ENCODE measurements around the gene RNF217.
"Not testable (repeated sequence)": the region's sequence is repeated elsewhere in the genome, so short reads cannot be mapped to it uniquely, and the experiment has no call there.

Gene RNF217

GRCh38 chr6:125058546-125058945 is 96.3 kb downstream of the RNF217 start:
- DNase-seq (ENCODE audit: low read depth): no peak

DNA sequence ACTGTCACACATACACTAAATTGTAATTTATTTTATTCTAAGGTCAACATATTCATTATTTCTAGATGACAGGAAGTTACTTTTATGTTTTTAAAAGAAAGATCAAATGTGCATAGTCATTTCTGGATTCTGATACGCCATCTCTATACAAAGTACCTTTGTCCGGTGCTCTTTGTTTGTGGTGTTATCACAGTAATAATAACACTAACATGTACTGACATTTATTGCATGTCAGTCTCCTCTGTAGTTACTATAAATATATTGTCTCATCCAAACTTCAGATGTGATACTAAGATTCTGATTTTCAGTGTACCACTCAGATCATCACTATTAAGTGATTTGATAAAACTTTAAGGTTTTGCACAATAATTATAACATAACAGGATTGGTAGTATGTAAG is 101.1 kb downstream of the RNF217 start:
- no peak for DNase-seq (ENCODE audit: low read depth)

DNA sequence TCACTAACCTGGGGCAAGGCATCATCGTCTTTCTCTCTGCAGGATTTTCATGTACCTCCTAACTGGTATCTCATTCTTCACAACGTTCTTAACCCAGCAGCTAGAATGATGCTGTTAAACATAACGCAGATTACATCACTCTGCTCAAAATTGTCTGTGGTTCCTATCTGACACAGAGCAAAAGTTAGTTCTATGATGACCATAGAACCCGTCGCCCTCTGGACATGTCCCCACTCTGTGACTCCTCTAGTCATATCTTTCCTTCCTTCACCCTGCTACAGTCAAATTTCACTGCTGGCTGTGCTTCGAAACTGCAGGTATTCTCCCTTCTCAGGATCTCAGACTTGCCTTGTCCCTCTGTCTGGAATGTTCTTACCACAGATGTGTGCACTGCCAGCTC is 103.9 kb downstream of the RNF217 start:
- no peak for DNase-seq (ENCODE audit: low read depth)

DNA sequence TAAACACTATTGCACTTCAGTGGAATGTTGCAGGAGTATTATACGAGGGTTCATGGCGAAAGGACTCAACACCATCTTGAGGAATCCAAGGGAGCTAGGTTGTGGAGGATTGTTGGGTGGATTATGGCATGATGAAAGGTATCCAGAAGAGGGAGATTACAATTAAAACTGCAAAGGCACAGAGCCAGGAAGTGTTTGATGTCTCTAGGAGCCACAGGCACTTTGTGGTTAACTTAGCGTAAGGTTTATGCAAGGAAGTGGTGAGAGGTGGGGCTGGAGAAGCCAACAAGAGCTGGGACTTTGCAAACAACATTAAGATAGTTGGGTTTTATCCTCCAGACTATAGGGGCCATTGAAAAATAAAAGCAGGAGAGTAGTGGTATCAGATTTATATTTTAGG is 104.7 kb downstream of the RNF217 start:
- DNase-seq (ENCODE audit: low read depth): peak; percentile 89

DNA sequence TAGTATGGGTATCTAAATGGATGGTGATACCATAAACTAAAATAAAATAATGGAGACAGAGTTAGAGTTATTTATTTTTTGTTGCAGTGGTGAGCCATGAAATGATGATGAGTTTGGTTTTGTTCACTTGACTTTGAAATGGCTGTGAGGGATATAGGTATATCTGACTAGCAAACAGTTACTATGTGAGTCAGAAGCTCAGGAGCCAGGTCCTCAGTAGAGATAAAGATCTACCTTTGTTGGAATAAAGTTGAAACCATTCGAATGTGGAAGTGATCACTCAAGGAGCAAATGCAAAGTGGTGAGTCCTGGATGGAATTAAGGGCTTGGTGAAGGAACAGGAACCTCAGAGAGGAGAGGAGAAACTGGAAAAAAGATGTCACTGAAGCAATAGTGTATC is 105.3 kb downstream of the RNF217 start:
- DNase-seq (ENCODE audit: low read depth): no peak

DNA sequence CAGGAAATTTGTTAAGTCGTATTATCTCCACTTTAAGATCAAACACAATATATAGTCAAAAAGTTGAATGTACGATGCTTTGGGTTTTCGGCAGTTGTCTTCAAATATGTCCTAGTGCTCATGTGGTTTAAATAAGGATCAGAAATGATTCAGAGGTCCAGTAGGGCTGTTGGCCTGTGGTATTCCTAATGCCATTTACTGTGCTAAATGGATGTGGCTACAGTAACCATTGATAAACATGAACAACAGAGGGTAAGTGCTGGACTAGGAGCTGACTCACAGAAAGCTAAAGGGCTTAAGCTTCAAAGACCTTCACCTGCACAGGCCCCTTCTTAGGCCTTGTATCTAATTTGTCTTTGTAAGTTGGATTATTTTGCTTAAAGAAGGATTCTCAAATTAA is 110.8 kb downstream of the RNF217 start:
- peak; percentile 25 for DNase-seq (ENCODE audit: low read depth)

DNA sequence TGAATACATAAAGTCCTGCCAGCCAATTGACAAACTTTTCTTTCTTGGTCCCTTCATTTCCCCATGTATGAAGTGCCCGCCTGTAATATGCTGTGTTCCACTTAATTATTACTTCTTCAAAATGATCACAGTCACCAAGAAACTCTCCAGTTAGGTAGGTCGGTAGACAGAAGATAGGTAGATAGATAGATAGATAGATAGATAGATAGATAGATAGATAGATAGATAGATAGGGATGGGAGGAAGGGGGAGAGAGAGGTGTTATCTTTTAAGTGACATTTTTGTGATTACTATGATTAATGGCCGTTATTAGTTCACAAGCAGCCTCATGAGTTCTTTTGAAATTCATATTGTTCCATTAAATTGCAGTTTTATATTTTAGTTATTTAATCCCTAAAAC is 111.9 kb downstream of the RNF217 start:
- no peak for DNase-seq (ENCODE audit: low read depth)

DNA sequence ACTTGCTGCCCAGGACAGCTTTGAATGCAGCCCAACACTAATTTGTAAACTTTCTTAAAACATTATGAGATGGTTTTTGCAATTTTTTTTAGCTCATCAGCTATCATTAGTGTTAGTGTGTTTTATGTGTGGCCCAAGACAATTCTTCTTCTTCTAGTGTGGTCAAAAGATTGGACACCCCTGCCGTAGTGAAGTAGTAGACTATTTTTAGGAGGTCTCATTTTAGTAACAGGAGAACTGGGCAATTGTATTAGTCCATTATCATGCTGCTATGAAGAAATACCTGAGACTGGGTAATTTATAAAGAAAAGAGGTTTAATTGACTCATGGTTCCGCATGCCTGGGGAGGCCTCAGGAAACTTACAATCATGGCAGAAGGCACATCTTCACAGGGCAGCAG is 112.8 kb downstream of the RNF217 start:
- DNase-seq (ENCODE audit: low read depth): not testable (repeated sequence)

DNA sequence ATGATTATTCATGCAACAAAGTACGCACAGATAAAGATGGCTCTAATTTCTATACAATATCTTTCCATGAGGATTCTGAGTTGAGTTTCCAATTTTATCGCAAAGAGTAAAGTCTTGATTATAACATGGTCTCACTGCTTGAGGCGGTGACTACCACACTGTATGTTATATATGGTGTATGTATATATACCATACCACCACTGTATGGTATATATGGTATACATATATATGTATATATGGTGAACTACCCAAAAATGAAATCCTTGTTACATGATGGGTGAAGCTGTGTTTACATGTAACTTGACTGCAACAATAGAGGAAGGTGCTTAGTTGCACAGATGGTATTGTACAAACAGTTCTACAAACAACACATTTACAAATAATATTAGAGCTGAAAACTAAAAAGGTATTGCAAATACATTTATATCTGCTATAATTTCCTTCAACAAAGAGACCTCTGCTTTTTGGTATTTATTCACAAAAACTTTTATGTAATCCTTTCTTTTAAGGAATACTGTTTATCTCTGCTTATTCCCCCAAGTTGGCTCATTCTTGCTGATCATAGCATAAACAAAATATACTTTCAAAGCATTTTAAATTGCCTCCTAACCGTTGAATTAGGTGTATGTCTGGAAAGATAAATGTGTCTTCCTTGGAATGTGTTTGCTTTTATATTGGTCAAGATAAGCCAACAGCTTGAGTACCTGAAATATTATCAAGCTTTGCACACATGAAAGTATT is 113.7 kb downstream of the RNF217 start:
- no peak for DNase-seq (ENCODE audit: low read depth)

DNA sequence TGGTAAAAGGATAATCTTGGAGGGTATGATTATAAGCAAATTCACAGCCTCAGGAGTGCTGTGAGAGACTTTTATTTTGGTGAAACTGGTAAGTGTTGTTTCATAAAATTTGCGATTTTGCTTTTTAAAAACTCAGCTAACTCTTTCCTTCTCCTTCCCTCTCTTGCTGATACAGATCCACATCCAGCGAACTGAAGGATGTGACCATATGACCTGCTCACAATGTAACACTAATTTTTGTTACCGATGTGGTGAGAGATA is 114.2 kb downstream of the RNF217 start:
- no peak for DNase-seq (ENCODE audit: low read depth)

DNA sequence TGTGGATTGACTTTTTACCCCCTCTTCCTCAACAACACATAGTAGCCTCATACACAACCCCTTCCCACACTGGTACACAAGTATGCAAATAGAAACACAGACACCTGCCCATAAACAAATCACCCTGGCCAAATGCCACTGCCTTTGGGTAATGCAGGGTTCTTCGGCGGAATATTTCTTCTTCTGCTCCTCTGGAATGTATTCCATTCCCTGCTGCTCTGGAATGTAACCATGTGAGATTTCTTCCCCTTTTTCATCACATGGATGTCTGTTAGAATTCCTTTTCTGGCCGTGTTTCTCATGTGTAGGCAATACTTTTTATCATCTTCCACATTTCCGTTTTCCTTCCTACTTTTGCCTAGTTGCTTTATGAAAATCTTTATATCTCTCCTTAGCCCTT is 115.2 kb downstream of the RNF217 start:
- peak; percentile 43 for DNase-seq (ENCODE audit: low read depth)

- DNase-seq (ENCODE audit: low read depth): no peak
Observed at GRCh38 chr6:125078602-125079321, 116.5 kb downstream of the RNF217 start.

GRCh38 chr6:125082908-125083683 is 120.9 kb downstream of the RNF217 start:
- DNase-seq (ENCODE audit: low read depth): no peak

DNA sequence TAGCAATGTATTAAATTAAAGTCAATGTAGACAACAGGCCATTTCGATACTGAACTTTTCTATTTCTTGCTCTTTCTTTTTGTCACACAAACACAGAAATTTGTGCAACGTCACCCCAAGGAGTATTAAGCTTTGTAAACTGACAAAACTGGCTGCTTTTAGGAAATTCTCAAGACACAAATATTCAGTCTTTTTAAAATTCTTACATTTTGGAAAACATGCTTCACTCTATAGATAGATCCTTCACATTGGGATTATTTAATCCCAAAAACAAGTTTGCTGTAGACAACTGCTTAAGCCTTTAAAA is 121.4 kb downstream of the RNF217 start:
- DNase-seq (ENCODE audit: low read depth): no peak

DNA sequence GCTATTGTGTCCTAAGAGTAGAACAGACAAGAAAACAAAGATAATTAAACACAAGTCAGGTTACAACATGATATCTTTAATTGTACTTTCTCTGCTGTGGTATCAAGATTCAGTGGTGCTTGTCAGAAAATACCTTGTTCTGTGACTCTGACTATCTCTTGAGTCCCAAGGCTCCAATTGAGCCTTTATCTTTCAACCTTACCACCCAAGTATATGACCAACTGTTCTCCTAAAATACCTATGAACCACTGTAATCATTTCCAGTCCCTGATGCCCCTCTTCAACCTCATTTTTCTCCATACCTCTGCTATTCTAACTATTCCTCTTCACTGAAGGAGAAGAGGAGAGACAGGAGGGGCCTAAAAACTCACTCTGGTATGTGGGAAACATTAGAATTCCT is 124.5 kb downstream of the RNF217 start:
- DNase-seq (ENCODE audit: low read depth): no peak

DNA sequence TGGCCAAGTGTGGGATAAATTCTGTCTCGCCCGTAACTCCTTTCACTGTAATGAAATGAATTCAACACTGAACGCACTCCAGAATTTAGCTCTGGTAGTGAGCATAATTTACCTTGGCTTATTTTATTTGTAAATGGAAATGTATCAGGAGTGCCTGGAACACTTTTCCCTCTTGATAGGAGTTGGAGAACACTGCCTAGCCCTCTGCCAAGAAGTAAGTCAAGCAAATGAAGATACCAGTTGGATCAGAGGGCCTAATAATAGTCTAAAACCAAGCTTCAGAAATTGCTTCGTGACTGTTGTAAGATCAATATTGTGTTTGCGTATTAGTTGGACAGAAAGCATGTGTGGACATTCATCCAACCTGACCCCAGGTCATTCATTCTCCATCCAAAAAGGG is 126.7 kb downstream of the RNF217 start:
- DNase-seq (ENCODE audit: low read depth): no peak

GRCh38 chr6:125094563-125094962 is 132.3 kb downstream of the RNF217 start:
- DNase-seq (ENCODE audit: low read depth): peak; percentile 32

GRCh38 chr6:125095580-125096301 is 133.5 kb downstream of the RNF217 start:
- DNase-seq (ENCODE audit: low read depth): peak; percentile 53

DNA sequence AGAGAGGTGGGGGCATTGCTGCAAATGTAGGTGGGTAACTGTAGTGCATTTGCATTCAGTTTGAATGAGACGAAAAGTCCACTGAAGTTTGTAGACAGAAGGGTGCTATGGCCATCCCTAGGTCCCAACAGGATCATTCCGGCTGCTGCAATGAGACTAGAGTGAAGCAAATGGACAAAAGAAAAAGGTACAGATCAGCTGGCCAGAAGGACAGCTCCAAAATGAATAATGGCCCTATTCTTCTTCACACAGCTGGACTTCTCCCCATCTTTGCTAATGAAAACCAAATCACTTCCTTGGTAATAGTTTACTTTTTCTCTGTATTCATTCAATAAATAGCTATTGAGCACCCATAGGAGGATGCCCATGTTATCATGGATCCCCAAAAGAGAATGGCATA is 134.9 kb downstream of the RNF217 start:
- DNase-seq (ENCODE audit: low read depth): no peak

DNA sequence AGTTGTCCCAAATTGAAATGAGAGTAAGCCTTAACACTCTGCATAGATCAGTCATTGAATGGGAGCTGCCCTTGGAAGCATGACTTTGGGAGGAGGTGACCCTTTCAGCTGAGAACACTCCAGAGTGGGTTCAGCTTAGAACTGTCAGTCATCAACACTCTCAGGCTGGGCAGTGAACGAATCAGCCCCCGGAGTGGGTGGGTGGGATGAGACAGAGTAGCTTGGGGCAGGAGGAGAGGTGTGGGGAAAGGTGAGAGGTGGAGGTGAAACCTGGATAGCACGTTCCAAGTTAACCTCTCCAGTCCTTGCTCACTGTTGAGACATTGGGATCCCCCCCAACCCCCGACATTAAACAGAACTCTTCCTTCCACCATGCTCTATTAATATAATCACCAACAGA is 136.0 kb downstream of the RNF217 start:
- DNase-seq (ENCODE audit: low read depth): no peak

DNA sequence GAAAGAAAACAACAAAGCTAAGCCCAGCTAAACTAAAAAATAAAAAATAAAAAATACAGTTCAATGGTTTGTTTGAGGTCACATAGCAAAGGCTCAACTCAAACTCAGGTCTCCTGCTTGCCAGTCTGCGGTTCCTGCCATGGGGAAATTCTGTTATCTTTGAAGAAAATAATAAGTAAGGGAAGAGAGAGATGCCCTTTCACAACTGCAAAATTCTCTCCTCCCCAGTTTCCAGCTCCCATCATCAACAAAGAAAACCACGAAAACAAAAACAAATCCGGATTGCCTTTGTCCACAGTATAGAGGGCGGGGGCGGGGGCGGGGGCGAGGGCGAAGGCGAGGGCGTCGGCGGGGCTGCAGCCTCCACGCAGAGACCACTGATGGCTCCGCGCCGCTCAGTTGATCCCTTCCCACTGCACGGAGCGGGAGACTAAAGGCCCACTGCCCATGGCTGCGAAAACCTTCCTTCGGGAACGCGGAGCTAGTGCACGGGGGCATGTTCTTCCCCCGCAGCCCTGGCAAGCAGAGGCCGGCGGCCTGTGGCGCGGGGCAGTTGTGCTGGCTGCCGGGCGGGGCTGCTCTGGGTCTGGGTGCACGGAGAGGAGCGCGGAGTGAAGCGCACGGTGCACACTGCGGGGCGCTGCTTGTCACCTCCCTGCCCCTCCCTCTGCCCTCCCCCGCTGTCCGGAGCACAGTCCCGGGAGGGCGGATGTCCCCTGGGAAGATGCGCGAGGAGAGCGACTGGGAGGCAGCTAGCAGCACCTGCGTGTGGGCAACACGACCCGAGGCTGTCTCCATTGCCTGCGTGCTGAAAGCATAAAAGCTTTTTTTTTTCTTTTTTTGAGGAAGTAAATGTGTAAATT is 137.2 kb downstream of the RNF217 start:
- DNase-seq (ENCODE audit: low read depth): peak; percentile 67
